CD4-positive, alpha-beta T cell (primary cell): Measurements from ENCODE around the gene CATSPER1. TPM values are rescaled to one million over a fixed set of nuclear protein-coding genes. Genes with fewer than 3 reads are reported as not detected.

Source experiments
- ATAC-seq: fragments of 200-7000 bp; cut with Tn5 transposase; one replicate; pipeline ENCODE4 v1.10.0; 2022; ENCODE audit warnings: mild to moderate bottlenecking; ENCODE audit not compliant: poor library complexity
- CTCF ChIA-PET: fragments of 350-600 bp; sonication (Branson Sonifier 250); formaldehyde crosslinking; loops from one replicate; lab custom pipeline; 2021; ENCODE audit warnings: antibody characterized with exemption, inconsistent platforms; lab: Charles Lee
- POLR2A ChIA-PET: fragments of 350-600 bp; sonication (Branson Sonifier 250); formaldehyde crosslinking; loops from one replicate; lab custom pipeline; 2021; ENCODE audit warnings: antibody characterized with exemption, inconsistent platforms; lab: Charles Lee
- DNase-seq, 14 experiments: peaks; one replicate each; pipeline ENCODE4 v3.0.0-alpha.2; 2013 to 2020; ENCODE audit warnings: mixed read lengths in 2 of 14
- H3K27ac ChIP-seq, 2 donors: one replicate each; pipeline versions ENCODE4 v1.5.1 to v1.7.0; 2013; ENCODE audit warnings: low read length in 2 of 2, low read depth in 1 of 2, mild to moderate bottlenecking in 1 of 2
- H3K27me3 ChIP-seq, 2 experiments: 1 replicate in 1 of 2; 2 replicates in 1 of 2; pipeline versions ENCODE4 v1.6.1 to v1.7.0; 2013; ENCODE audit warnings: low read length in 2 of 2, control low read depth in 1 of 2, mild to moderate bottlenecking in 1 of 2, moderate library complexity in 1 of 2; ENCODE audit not compliant: insufficient read depth in 2 of 2, control insufficient read depth in 1 of 2
- H3K36me3 ChIP-seq: one replicate; pipeline ENCODE4 v1.6.1; 2013; ENCODE audit warnings: low read length, control low read depth; ENCODE audit not compliant: insufficient read depth
- H3K4me1 ChIP-seq: one replicate; pipeline ENCODE4 v1.6.1; 2013; ENCODE audit warnings: low read length, control low read depth; ENCODE audit not compliant: insufficient read depth
- H3K4me3 ChIP-seq: one replicate; pipeline ENCODE4 v1.5.1; 2013; ENCODE audit warnings: mild to moderate bottlenecking, low read length, moderate library complexity
- H3K9me3 ChIP-seq, 2 experiments: 1 replicate in 1 of 2; 2 replicates in 1 of 2; pipeline versions ENCODE4 v1.6.1 to v1.7.0; 2013; ENCODE audit warnings: low read length in 2 of 2, mild to moderate bottlenecking in 2 of 2, control low read depth in 1 of 2, moderate library complexity in 1 of 2; ENCODE audit not compliant: control insufficient read depth in 1 of 2, insufficient read depth in 1 of 2
- H3K27ac Mint-ChIP-seq: one replicate; pipeline ENCODE4 v1.8.0; 2020; ENCODE audit warnings: mixed read lengths
- H3K27me3 Mint-ChIP-seq: one replicate; pipeline ENCODE4 v1.8.0; 2021; ENCODE audit warnings: mixed read lengths
- H3K36me3 Mint-ChIP-seq: one replicate; pipeline ENCODE4 v1.8.0; 2021; ENCODE audit warnings: low read depth, mixed read lengths
- H3K4me1 Mint-ChIP-seq: one replicate; pipeline ENCODE4 v1.8.0; 2021; ENCODE audit warnings: low read depth, mixed read lengths
- H3K4me3 Mint-ChIP-seq: one replicate; pipeline ENCODE4 v1.8.0; 2020; ENCODE audit warnings: mild to moderate bottlenecking, mixed read lengths
- H3K9me3 Mint-ChIP-seq: one replicate; pipeline ENCODE4 v1.8.0; 2020; ENCODE audit warnings: mixed read lengths
- CTCF ChIP-seq: fragments of 200-600 bp; IDR thresholded peaks from one replicate; pipeline ENCODE4 v1.8.0; 2022; ENCODE audit warnings: antibody characterized with exemption, mild to moderate bottlenecking
- intact Hi-C, 2 experiments: fragments of 100-400 bp; cut with DNase I in 1 of 2; cut with micrococcal nuclease in 1 of 2; formaldehyde crosslinking; loops; one replicate each; pipeline versions ENCODE4 v1.15.1 to v1.9.0; 2023 to 2025; cut with DNase I, micrococcal nuclease
- total RNA-seq, 174 experiments: library from RNA in 2 of 174; stranded (reverse) in 2 of 174; gene quantifications; one replicate each; pipeline ENCODE4 v1.2.3 and lab custom pipeline; 2021 to 2026

CATSPER1 gene
- total RNA-seq, 2 experiments from 2014 or later, result not detected

- Mint-ChIP-seq H3K36me3 (no peaks in the 10 kb centered on the region), H3K4me3 (no peak overlapping the region), H3K9me3 (no peaks in the 10 kb centered on the region), H3K4me1 (peaks cover 11% of the 10 kb centered on the region), H3K27ac (no peak overlapping the region), H3K27me3 (no peaks in the 10 kb centered on the region)
- POLR2A ChIA-PET, result no interaction called here
- no peaks in the 10 kb centered on the region for H3K36me3 ChIP-seq
- ATAC-seq (no peak), DNase-seq (peak in 1 of 14 experiments; percentile 31)
- peaks cover 13% of the 10 kb centered on the region for H3K4me1 ChIP-seq
- no peaks in the 10 kb centered on the region for H3K27me3 ChIP-seq
- no peak for TF ChIP-seq CTCF
- intact Hi-C loops, result loop anchor here in 1 of 2 experiments (10.0 kb wide), 1 partner anchor 328 kb away; the partner anchor contains the start of gene KAT5
- H3K4me3 ChIP-seq, result no peak overlapping the region
- no peaks in the 10 kb centered on the region for H3K9me3 ChIP-seq
- CTCF ChIA-PET, result no interaction called here
- H3K27ac ChIP-seq, result no peak overlapping the region
These were observed 16.1 kb upstream of the CATSPER1 start for GRCh38 chr11:66042227-66042995.

- Mint-ChIP-seq H3K9me3 (no peaks in the 10 kb centered on the region), H3K27me3 (peaks cover 3% of the 10 kb centered on the region), H3K4me3 (no peak overlapping the region), H3K4me1 (peaks cover 4% of the 10 kb centered on the region), H3K27ac (no peak overlapping the region), H3K36me3 (no peaks in the 10 kb centered on the region)
- no peak for DNase-seq
- peaks cover 0 to 6% of the 10 kb centered on the region in 2 experiments for H3K27me3 ChIP-seq
- ChIA-PET POLR2A (no interaction called here), CTCF (no interaction called here)
- H3K36me3 ChIP-seq, result no peaks in the 10 kb centered on the region
- H3K4me3 ChIP-seq, result no peak overlapping the region
- no peak for TF ChIP-seq CTCF
- no peak for ATAC-seq
- no peaks in the 10 kb centered on the region for H3K9me3 ChIP-seq
- H3K4me1 ChIP-seq, result peaks cover 3% of the 10 kb centered on the region
- intact Hi-C loops, result loop anchor here in 1 of 2 experiments (10.0 kb wide), 1 partner anchor 325 kb away; the partner anchor contains the start of gene KAT5
- H3K27ac ChIP-seq, result no peak overlapping the region
These were observed 13.5 kb upstream of the CATSPER1 start for GRCh38 chr11:66039765-66040164.

- ChIA-PET POLR2A (no interaction called here), CTCF (no interaction called here)
- H3K27me3 ChIP-seq, result peaks cover 0 to 6% of the 10 kb centered on the region in 2 experiments
- H3K4me1 ChIP-seq, result no peaks in the 10 kb centered on the region
- Mint-ChIP-seq H3K9me3 (no peaks in the 10 kb centered on the region), H3K4me3 (no peak overlapping the region), H3K36me3 (no peaks in the 10 kb centered on the region), H3K4me1 (no peaks in the 10 kb centered on the region), H3K27ac (no peak overlapping the region), H3K27me3 (peaks cover 6% of the 10 kb centered on the region)
- H3K36me3 ChIP-seq, result no peaks in the 10 kb centered on the region
- TF ChIP-seq CTCF, result no peak
- intact Hi-C loops, result no loop called here
- ATAC-seq (no peak), DNase-seq (no peak)
- no peak overlapping the region for H3K4me3 ChIP-seq
- H3K9me3 ChIP-seq, result no peaks in the 10 kb centered on the region
- no peak overlapping the region for H3K27ac ChIP-seq
These were observed 11.0 kb upstream of the CATSPER1 start for GRCh38 chr11:66037327-66037726.
